PFSK-1 (cell line): ENCODE data around the gene DNAJC17.

Experiments
- POLR2AphosphoS5 ChIP-seq: IDR thresholded peaks from 2 replicates; pipeline ENCODE4 v1.6.1; 2012; ENCODE audit warnings: low read depth, mild to moderate bottlenecking, control low read depth, low read length, moderate library complexity
- REST ChIP-seq, 2 experiments: IDR thresholded peaks; 2 replicates each; pipeline versions ENCODE4 v1.6.1 to v1.8.0; 2011 to 2012; ENCODE audit warnings: low read depth in 2 of 2, low read length in 2 of 2, control low read depth in 1 of 2, inconsistent platforms in 1 of 2, mild to moderate bottlenecking in 1 of 2, moderate library complexity in 1 of 2; ENCODE audit not compliant: insufficient read depth in 1 of 2

GRCh38 chr15:40775007-40775406 lies 32.3 kb downstream of the DNAJC17 start:
- TF ChIP-seq REST (IDR thresholded peaks at IDR 0.05; ENCODE audit: insufficient read depth in 1 of 2, low read depth in 2 of 2, low read length in 2 of 2) (no peak), POLR2AphosphoS5 (no peak)
